ENCODE results near the gene CA5A.
"Not testable (repeated sequence)": the region's sequence is repeated elsewhere in the genome, so short reads cannot be mapped to it uniquely, and the experiment has no call there.

Gene CA5A

GRCh38 chr16:87863327-87863635 is 73.0 kb downstream of the CA5A start:
- not testable (repeated sequence) for DNase-seq

DNA sequence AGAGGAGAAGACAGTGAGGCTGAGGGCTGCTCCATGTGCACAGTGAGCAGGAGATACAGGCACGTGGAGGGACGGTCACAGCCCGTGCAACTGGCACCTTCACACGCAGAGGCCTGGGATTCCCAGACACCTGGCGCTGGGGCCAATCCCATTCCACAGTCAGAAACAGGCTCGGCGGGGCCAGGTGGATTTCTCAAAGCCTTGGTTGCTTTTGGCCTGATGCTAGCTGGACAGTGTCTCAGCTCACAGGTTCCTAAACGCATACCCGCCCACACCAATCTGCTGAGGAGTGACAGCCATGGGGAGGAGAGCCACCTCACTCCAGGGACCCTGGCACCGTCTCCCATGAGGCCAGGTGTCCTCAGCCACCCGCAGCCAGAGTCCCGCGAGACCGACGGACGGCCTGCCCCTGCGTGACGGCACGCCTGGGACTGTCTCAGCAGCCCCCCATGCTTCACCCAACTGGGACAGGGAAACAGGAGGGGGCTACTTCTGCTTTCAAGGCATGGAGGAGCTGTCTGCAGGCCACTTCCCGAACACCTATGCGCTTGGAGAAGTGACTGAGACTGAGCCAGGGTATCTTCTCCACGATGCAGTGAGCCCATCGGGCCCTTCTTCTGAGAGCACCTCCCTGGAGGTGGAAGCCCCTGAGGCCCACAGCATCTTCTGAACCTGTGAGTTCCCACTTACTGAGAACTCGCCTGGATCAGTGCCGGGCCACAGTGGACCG is 73.6 kb downstream of the CA5A start:
- DNase-seq, result not testable (repeated sequence)

DNA sequence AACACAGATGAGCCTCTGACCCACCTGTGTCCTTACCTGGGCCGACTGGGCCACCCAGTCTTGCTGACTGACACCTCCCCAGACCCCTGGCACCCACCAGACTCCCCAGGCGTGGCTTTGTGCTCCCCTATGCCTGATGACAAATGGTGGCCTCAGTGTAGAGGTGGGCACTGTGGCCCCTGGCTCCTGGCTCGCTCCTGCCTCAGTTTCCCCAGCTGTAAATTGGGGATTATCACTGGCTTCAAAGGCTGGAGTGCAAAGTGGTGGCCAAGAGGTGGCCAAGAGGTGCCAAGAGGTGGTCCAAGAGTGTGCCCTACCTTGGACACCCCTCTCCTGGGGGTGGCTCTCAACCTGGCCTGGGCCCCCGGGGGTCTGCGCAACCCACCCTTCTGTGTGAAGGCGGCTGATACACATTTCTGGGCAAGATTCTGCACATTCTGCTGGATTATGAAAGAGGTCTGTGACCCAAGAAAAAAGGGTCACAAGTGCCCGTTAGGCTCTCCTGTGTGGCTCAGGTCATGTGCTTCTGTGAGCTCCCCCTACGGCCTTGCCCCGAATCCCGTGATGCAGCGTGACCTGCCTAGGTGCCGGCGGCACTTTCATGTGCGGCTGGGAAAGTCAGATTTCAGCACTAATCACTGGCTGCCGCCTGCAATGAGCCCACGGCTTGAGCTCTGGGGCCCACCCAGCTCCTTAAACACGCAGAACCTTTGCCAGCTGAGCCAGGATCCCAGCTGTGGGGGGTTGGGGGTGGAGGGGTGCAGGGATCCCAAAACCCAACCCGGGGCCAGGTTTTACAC is 74.8 kb downstream of the CA5A start:
- not testable (repeated sequence) for DNase-seq

DNA sequence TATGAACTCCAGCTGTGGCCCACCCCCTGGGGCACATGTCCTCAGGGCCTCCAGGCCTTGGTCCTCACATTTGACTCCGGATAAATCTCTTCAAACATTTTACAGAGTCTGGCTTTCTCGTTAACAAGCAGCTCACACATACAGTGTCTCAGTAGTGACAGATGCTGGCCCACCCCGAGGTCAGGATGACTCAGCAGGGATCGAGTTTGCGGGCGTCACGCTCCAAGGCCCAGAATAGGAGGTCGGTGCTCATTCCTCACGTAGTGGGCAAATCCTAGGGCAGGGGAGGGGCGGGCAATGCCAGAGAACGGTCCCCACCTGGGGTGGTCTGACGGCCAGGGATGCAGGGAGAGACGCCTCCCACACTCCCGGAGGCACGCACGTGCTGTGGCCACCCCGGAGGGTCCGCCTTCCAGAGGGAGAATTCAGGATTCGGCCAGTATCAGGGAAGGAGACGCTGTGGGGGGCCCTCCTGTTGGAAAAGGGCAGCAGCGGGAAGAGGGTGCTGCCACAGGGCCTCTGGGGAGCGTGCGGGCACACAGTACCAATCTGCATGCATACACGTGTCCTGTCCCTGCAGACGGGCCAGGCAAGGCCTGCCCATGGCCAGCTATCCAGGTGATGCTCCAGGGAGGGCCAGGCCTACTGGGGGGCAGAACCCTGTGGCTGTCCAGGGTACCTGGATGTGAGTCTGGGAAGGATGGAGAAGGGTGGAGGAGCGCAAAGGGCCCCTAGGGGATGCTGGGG is 75.6 kb downstream of the CA5A start:
- DNase-seq, result peak; percentile 64

GRCh38 chr16:87858151-87858993 is 78.0 kb downstream of the CA5A start:
- peak; percentile 92 for DNase-seq

DNA sequence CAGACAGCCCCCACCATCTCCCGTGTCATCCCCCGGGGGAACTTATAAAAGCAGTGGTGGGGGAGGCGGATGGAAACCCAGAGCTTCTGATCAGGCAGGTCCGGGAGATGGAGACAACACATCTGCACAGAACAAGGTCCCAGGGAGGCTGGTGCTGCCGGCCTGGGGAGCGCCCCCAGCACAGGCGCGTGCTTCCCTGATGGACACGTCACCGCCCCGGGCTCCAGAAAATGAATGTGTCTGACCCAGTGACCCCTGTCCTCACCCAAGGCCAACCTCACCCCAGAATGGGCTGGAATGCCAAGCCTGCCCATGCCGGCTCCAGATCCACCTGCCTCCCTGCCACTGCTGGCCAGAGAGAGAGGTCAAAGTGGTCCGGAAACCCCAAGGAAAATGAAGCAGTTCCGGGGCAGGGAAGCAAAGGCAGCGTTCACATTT is 79.5 kb downstream of the CA5A start:
- DNase-seq, result no peak

DNA sequence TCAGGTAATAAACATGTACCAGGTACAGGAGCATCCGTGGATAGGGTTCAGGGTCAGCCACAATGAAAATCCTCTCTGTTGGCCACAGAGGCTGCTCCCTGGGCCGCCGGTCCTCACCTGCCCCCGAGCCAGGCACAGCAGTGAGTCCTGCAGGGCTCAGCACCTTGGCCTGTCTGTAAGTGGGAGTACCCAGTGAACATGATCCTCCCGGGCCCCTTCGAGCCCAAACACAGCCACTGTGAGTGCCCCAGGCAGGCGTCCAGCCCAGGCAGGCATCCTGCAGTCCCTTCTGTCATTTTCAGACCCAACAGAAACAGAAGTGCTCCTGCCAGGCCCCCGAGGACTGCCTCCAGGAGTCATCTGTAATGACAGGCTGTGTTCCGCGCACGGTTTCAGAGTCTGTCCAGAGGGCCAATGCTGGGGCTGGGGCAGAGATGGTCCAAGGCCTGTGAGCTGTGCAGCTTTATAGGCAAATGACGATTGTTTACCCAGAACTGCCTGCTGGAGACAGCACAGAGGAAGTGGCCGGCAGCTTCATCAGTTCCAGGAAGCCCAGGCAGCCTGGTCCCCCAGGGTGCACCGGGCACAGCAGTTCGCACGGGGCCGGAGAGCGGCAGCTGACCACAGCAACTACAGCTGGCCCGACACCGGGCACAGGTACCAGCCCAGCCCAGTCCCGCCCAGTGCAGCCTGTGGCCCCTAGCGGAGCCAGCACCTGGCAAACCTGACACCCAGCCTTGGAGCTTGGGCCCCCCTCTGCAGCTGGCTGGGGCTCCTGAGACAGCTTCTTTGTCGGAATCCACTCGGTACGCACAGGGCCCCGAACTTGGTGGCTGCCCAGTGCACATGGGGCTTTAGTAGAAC is 80.2 kb downstream of the CA5A start:
- DNase-seq, result peak; percentile 70

DNA sequence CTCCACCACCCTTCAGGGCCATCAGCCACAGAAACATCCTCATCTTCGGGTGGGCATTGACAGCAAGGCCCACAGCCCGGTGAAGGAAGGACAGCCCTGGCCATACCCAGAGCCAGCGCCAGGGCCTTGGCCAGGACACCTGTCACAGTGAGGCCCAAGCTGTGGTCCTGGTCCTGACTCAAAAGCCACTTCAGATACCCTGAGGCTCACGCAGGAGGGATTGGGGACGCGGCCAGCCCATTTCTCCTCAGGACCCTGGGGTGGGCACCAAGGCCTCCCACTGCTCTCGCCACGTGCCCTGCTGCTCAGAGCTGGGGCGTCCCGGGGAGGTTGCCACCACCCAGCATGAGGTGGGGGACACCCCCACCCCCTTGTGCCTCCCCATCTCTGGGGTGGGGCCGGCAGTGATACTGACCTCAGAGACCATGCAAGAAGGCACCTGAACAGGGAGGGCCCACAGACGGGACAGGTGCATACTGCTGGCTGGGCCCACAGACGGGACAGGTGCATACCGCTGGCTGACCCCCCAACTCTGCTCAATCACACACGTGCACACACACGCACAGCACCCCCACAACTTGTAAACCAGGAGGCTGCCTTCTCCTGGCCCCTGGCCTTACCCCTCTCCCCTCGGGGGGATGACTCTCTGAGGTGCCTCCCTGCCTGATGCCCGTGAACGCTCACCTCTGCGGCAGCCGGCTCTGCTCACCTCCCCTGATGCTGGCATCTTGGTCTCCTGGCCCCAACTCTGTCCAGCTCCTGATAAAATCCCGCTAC is 81.2 kb downstream of the CA5A start:
- DNase-seq, result no peak

DNA sequence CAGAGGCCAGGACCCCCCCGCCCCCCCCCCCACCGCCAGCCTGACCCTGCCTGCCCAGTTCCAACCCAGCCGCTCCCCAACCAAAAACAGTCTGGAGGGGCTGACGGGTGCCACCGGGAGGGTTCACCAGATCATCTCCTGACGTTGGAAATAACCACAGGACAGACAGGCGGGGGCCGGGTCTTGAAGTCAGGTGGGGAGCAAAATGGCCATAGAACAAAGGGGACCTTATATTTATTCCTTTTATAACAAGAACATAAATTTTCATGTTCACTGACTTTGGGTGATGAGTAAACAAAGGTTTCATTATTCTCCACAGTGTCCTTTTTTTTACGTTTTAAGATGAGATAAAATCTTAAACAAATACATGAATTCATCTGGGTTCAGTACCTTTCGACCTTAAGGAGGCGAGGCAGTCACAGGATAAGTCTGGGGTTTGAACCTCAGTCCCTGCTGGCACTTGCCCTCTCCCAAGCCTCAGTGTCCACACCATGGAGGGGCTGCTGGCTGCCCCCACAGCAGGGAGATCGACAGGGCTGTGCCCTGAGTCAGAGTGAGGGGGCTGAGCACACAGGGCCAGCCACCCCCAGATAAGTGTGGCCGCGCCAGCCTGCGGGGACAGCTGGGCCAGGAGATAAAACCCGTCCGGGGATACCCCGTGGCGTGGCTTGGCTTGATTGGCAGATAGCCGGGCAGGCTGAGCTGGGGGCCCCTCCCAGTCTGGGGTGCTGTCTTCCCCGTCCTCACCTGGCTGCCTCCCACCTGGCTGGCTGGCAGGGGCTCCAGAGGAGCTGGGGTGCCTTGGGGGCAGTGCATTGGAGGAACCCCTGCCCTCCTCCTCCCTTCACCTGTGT is 82.0 kb downstream of the CA5A start:
- peak; percentile 95 for DNase-seq

- DNase-seq, result peak; percentile 97
Measured at GRCh38 chr16:87853411-87854052, 82.8 kb downstream of the CA5A start.

GRCh38 chr16:87851601-87852000 is 84.7 kb downstream of the CA5A start:
- no peak for DNase-seq

DNA sequence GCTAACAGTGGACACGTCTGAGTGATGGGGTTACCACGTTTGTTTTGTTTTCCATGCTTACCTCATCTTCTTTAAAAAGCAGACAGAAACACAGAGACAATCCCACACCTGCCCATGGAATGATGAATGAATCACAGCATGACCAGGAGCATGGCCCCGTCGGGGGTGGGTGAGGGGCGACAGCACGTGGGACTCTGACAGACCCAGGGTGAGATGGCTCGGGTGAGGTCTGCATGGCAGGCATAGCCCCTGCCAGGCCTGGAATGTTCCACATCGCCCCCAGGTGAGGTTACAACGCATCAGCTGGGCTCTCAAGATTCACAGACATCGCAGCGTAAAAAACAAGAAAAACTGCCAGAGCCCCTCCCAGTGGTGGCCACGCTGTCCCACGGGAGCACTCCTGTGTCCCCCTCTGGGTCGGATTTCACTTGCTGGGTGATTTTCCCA is 85.2 kb downstream of the CA5A start:
- DNase-seq, result no peak

- DNase-seq, result peak; percentile 78
Measured at GRCh38 chr16:87850009-87851006, 86.0 kb downstream of the CA5A start.

DNA sequence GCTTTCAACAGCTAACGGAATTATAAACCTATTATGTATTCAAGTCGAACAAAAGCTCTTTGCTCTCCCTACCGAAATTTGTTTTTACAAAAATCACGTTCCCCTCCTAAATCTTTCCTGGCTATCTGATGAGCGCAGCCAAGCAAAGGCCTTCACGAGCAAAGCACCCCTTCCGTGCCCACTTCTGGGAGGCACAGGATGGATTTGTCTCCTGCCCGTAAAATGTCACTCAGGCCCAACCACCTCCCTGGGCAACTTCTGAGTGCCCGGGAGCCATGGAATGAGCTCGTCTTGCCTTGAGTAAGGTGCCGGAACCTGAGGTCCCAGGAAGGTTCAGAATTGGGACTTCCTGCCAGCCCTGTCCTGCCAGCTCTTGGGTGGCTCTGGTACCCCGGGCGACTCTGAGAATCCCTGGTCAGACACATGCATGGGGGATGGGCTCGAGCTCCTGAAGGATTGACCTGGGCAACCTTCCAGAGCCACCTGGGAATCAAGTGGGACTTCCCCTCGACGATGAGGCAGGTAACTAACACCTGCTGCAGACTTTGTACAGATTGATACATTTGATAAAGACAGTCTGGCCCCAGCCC is 86.8 kb downstream of the CA5A start:
- DNase-seq, result no peak

- DNase-seq, result no peak
Measured at GRCh38 chr16:87848676-87849345, 87.5 kb downstream of the CA5A start.

DNA sequence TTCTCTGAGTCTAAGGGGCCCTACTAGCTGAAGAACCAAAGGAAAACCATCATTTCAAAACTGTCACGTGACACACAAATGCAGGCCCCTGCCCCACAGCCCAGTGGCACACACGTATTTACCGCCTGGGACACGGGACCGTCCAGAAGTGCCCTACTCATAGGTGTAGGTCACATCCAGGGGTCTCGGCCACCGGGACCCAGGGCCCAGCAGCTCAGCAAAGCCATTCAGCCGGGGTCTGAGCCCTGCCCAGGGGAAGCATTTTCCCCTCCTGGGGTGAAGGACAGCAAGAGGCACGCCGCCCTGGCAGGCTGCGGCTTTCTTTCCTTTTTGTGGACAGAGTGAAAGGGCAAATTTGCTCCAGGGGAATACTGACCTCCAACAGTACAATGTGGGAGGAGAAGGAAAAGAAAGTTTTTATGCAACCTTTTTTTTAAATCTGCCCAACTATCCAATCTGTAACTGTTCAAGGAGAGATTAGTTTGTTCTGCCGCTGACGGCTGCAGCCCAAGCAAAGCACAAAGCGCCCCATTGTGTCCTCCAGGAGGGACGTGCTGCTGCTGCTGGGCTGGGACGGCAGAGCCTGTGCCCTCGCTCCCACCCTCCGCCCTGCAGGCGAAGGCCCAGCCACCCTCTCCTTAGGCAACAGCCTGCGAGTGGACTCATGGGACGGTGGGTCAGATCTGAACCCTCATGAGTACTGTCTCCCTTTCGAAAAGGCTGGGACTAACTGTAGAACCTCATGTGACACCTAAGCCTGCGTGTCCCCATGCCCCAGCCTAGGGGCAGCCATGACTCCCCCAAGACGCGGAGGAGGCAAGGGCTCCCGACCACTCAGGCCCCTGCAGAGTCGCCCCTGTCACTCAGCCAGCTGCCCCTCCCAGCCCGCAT is 88.3 kb downstream of the CA5A start:
- no peak for DNase-seq
